Loucy (cell line): ENCODE measurements around the gene GRAMD4.

ENCODE experiments used
- H2AFZ ChIP-seq: fragments of 200-600 bp; sonication (generic); 2 replicates; pipeline ENCODE4 v1.6.0; 2016; ENCODE audit warnings: antibody characterized with exemption, mild to moderate bottlenecking, low read length, moderate library complexity
- H3F3A ChIP-seq: fragments of 200-600 bp; 2 replicates; pipeline ENCODE4 v1.6.0; 2016; ENCODE audit warnings: antibody characterized with exemption, low read depth, mild to moderate bottlenecking
- H3K27me3 ChIP-seq: fragments of 200-600 bp; sonication (generic); 2 replicates; pipeline ENCODE4 v1.6.1; 2014; ENCODE audit warnings: low read length, mild to moderate bottlenecking; ENCODE audit not compliant: insufficient read depth, poor library complexity, severe bottlenecking
- H3K36me3 ChIP-seq: fragments of 200-600 bp; sonication (generic); 2 replicates; pipeline ENCODE4 v1.6.1; 2016; ENCODE audit warnings: low read length; ENCODE audit not compliant: insufficient read depth
- H3K4me1 ChIP-seq: fragments of 200-600 bp; sonication (generic); 2 replicates; pipeline ENCODE4 v1.5.1; 2014; ENCODE audit warnings: low read length, mild to moderate bottlenecking; ENCODE audit not compliant: insufficient read depth, poor library complexity, severe bottlenecking
- H3K4me2 ChIP-seq: fragments of 200-600 bp; sonication (generic); 2 replicates; pipeline ENCODE4 v1.6.0; 2014; ENCODE audit warnings: antibody characterized with exemption, low read length, low read depth, mild to moderate bottlenecking; ENCODE audit not compliant: poor library complexity, severe bottlenecking
- H3K4me3 ChIP-seq: fragments of 200-600 bp; sonication (generic); 2 replicates; pipeline ENCODE4 v1.5.1; 2014; ENCODE audit warnings: low read length, mild to moderate bottlenecking, mixed read lengths; ENCODE audit not compliant: poor library complexity, severe bottlenecking
- H3K79me2 ChIP-seq: fragments of 200-600 bp; sonication (generic); 2 replicates; pipeline ENCODE4 v1.6.1; 2014; ENCODE audit warnings: low read length; ENCODE audit not compliant: insufficient read depth
- H3K9ac ChIP-seq: fragments of 200-600 bp; sonication (generic); 2 replicates; pipeline ENCODE4 v1.6.0; 2014; ENCODE audit warnings: mild to moderate bottlenecking, low read depth, low read length, moderate library complexity; ENCODE audit not compliant: poor library complexity, severe bottlenecking
- H3K9me2 ChIP-seq: fragments of 200-600 bp; sonication (generic); replicated peaks from 2 replicates; pipeline ENCODE4 v1.6.1; 2016; ENCODE audit warnings: low read depth, low read length, mixed read lengths
- H3K9me3 ChIP-seq: fragments of 200-600 bp; sonication (generic); 2 replicates; pipeline ENCODE4 v1.6.1; 2014; ENCODE audit warnings: mild to moderate bottlenecking, antibody characterized with exemption, low read length, low read depth; ENCODE audit not compliant: insufficient read depth
- H4K20me1 ChIP-seq: fragments of 200-600 bp; sonication (generic); 2 replicates; pipeline ENCODE4 v1.6.0; 2014; ENCODE audit warnings: antibody characterized with exemption, low read length, mild to moderate bottlenecking; ENCODE audit not compliant: insufficient read depth, poor library complexity, severe bottlenecking
- CTCF ChIP-seq: fragments of 200-600 bp; sonication (generic); conservative IDR thresholded peaks from 2 replicates; pipeline ENCODE4 v1.5.1; 2014; ENCODE audit warnings: mild to moderate bottlenecking, antibody characterized with exemption, low read length
- EZH2phosphoT487 ChIP-seq: fragments of 200-600 bp; IDR thresholded peaks from 2 replicates; pipeline ENCODE4 v1.6.1; 2018; ENCODE audit warnings: antibody characterized with exemption, mild to moderate bottlenecking, moderate library complexity, borderline replicate concordance

The GRAMD4 gene

DNA sequence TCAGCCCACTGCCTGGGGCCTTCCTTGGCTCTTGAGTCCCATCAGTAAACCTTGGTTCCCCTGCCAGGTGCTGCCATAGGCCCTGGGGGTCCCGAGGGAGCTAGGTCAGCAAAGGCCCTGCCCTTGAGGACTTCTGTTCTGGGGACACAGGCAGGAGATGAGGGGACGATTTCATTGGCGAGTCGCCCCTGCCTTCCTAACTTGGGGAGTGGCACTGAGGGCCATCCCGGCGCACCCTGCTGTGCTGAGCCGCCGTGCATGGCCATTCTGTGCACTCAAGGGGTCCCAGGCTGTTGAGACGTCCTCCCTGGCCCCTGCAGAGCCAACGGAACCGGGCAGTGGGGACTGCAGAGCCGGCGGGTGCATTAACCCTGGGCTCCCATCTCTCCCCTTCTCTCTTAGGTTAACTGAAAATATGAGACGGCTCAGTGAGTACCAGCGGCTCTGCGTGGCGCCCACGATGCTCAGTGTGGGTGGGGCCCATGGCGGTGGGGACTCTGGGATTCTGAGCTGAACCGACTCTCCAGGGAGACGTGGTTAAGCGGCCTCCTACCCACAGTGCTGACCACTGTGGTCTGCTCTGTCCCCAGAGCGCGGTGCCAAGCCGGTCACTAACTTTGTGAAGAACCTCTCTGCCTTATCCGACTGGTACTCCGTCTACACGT, 43.4 kb downstream of the GRAMD4 start:
- H3K9me2 ChIP-seq, result no peaks in the 10 kb centered on the region
- no peak overlapping the region for H3K9ac ChIP-seq
- H3K4me1 ChIP-seq, result no peaks in the 10 kb centered on the region
- H3K9me3 ChIP-seq, result no peaks in the 10 kb centered on the region
- H4K20me1 ChIP-seq, result no peaks in the 10 kb centered on the region
- no peaks in the 10 kb centered on the region for H3K79me2 ChIP-seq
- no peaks in the 10 kb centered on the region for H3K27me3 ChIP-seq
- no peak overlapping the region for H2AFZ ChIP-seq
- no peak for TF ChIP-seq EZH2phosphoT487
- no peak for TF ChIP-seq CTCF
- H3K4me2 ChIP-seq, result no peak overlapping the region
- no peaks in the 10 kb centered on the region for H3F3A ChIP-seq
- no peak overlapping the region for H3K4me3 ChIP-seq
- H3K36me3 ChIP-seq, result peaks cover 27% of the 10 kb centered on the region; the same call in 1 of the 2 replicates

DNA sequence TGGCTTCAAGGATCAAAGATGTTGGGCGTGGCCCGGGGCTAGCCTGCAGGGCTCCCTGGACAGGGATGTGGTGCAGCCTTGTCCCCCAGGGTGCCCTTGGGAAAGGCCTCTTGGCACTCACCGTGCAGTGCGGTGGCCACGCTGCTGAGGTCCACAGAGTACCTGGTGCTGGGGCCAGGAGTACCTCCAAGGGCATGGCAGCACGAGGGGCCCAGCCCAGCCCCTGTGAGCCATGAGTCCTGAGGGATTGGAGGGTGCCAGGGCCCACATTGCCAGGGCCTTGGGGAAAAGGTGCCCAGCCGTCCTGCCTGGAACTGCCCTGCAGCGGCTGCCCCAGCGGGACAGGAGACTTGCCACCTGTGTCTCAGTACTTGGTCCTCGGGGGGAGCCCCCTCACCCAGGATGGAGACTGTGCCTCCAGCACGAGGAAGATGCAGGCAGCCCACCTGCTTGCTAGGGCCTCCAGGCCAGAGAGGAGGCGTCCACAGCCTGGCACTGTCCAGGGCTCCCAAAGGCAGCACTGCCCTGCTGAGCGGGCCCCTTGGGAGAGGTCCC, 44.2 kb downstream of the GRAMD4 start:
- Histone ChIP-seq H3K9me2 (no peaks in the 10 kb centered on the region), H3K79me2 (no peaks in the 10 kb centered on the region)

DNA sequence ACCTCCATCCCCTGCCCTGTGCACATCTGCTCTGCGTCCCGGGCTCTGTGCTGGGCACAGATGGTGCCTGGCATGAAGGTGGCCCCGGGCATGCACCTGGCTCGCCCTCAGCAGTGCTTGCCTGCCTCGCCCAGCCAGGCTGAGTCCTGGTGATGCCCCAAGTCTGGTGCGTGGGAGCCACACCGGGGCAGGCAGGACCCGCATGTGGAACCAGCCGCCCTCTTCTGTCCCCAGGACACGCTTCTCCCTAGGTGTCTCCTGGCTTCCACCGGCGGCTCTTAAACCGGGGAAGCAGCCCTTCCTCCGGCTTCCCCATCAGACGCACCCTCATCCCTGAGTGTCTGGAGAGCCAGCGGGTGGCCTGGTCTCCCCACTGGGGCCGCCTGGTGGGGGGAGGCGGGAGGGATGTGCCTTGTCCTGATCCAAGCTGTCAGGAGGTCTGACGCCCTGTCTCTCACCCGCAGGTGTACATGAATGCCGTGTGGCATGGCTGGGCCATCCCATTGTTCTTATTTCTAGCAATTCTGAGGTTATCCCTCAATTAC, 45.0 kb downstream of the GRAMD4 start:
- no peaks in the 10 kb centered on the region for H3K9me2 ChIP-seq

More for the DNA sequence above, 44.2 kb downstream of the GRAMD4 start:
- Histone ChIP-seq H2AFZ (no peak overlapping the region), H3F3A (no peaks in the 10 kb centered on the region), H3K9me3 (no peaks in the 10 kb centered on the region), H3K27me3 (no peaks in the 10 kb centered on the region), H3K36me3 (peaks cover 20% of the 10 kb centered on the region; the same call in 1 of the 2 replicates), H4K20me1 (no peaks in the 10 kb centered on the region), H3K9ac (no peak overlapping the region), H3K4me1 (no peaks in the 10 kb centered on the region), H3K4me3 (no peak overlapping the region), H3K4me2 (no peak overlapping the region)
- TF ChIP-seq CTCF (no peak), EZH2phosphoT487 (no peak)

More for the DNA sequence above, 45.0 kb downstream of the GRAMD4 start:
- Histone ChIP-seq H2AFZ (no peak overlapping the region), H4K20me1 (no peaks in the 10 kb centered on the region), H3K4me3 (no peak overlapping the region), H3K27me3 (no peaks in the 10 kb centered on the region), H3K36me3 (peaks cover 20% of the 10 kb centered on the region; the same call in 1 of the 2 replicates), H3K4me1 (no peaks in the 10 kb centered on the region), H3K79me2 (no peaks in the 10 kb centered on the region), H3K9ac (no peak overlapping the region), H3K4me2 (no peak overlapping the region), H3K9me3 (no peaks in the 10 kb centered on the region), H3F3A (no peaks in the 10 kb centered on the region)
- TF ChIP-seq CTCF (no peak), EZH2phosphoT487 (no peak)
